GM12878 (cell line): ENCODE data around the gene WNT9A. TPM values are rescaled to one million over a fixed set of nuclear protein-coding genes. Genes with fewer than 3 reads are reported as not detected.

Source experiments
- ATF3 ChIP-seq: IDR thresholded peaks from 2 replicates; pipeline ENCODE4 v1.6.1; 2011; ENCODE audit warnings: low read depth, mild to moderate bottlenecking, low read length, moderate library complexity, borderline replicate concordance; ENCODE audit errors: extremely low read depth
- BHLHE40 ChIP-seq, 2 experiments: fragments of 450-650 bp in 1 of 2; IDR thresholded peaks; 2 replicates each; pipeline ENCODE4 v1.6.1; 2011 to 2017; ENCODE audit warnings: low read depth in 2 of 2, borderline replicate concordance in 1 of 2, improper control_type of control experiment in 1 of 2, low read length in 1 of 2, mild to moderate bottlenecking in 1 of 2
- ETV6 ChIP-seq, 2 experiments: fragments of 450-650 bp in 1 of 2; IDR thresholded peaks in 1 of 2; conservative IDR thresholded peaks in 1 of 2; 2 replicates each; pipeline ENCODE4 v1.6.1; 2014; ENCODE audit warnings: antibody characterized with exemption in 1 of 2, borderline replicate concordance in 1 of 2, low read depth in 1 of 2, mild to moderate bottlenecking in 1 of 2, moderate library complexity in 1 of 2
- EZH2 ChIP-seq: IDR thresholded peaks from 2 replicates; pipeline ENCODE4 v1.6.1; 2012; ENCODE audit warnings: low read depth, mild to moderate bottlenecking, control low read depth, inconsistent platforms, low read length, borderline replicate concordance; ENCODE audit not compliant: control insufficient read depth
- NFYA ChIP-seq: IDR thresholded peaks from 2 replicates; pipeline ENCODE4 v1.6.1; 2011; ENCODE audit warnings: low read depth, mild to moderate bottlenecking, low read length, improper control_type of control experiment, borderline replicate concordance
- SRF ChIP-seq, 2 experiments: IDR thresholded peaks; 2 replicates each; pipeline ENCODE4 v1.6.1; 2011; ENCODE audit warnings: low read depth in 2 of 2, low read length in 2 of 2, mild to moderate bottlenecking in 1 of 2, moderate library complexity in 1 of 2
- ZBTB33 ChIP-seq: fragments of 450-650 bp; IDR thresholded peaks from 2 replicates; pipeline ENCODE4 v1.6.1; 2017; ENCODE audit warnings: mild to moderate bottlenecking
- ZBTB40 ChIP-seq: fragments of 450-650 bp; IDR thresholded peaks from 2 replicates; pipeline ENCODE4 v1.6.1; 2016; ENCODE audit warnings: mild to moderate bottlenecking, moderate library complexity, borderline replicate concordance
- polyA plus RNA-seq, 11 experiments: library from polyadenylated mRNA; depleted of rRNA in 4 of 11; unstranded in 6 of 11; stranded (reverse) in 5 of 11; fragments of >200 nt; fragmentation: Nextera tagmentation in 4 of 11; fragmentation: Illumina TruSeq in 1 of 11; extraction: Ambion mirVana in 4 of 11; extraction: Trizol in 1 of 11; gene quantifications; 1 replicate in 1 of 11; 2 replicates in 10 of 11; pipeline versions ENCODE4 v1.2.1 to v1.2.3, GENCODE V29; 2011 to 2016; ENCODE audit warnings: inconsistent platforms in 2 of 11, missing spikeins in 2 of 11, low read depth in 1 of 11
- total RNA-seq, 4 experiments: library from RNA; depleted of rRNA in 3 of 4; stranded (reverse); fragments of >200 nt in 3 of 4; fragmentation: Illumina TruSeq in 1 of 4; extraction: Trizol in 1 of 4; gene quantifications; 2 replicates each; pipeline versions ENCODE4 v1.2.1 to v1.2.3, GENCODE V29; 2013 to 2021

Gene WNT9A
- total and polyA plus RNA-seq, 10 of the 15 experiments (the other 5 are each of a cell fraction or from before 2014, with no cell fraction given): not detected

- TF ChIP-seq BHLHE40 (IDR thresholded peaks at IDR 0.05; ENCODE audit: borderline replicate concordance in 1 of 2, low read depth in 2 of 2, low read length in 1 of 2): no peak
- no peak for TF ChIP-seq SRF (IDR thresholded peaks at IDR 0.05; ENCODE audit: low read depth in 2 of 2, low read length in 2 of 2)
- no peak for TF ChIP-seq ATF3
- TF ChIP-seq EZH2: no peak
- TF ChIP-seq ETV6 (conservative IDR thresholded peaks at IDR 0.05 in 1 of 2, IDR thresholded peaks at IDR 0.05 in 1 of 2; ENCODE audit: borderline replicate concordance in 1 of 2, low read depth in 1 of 2): no peak
- no peak for TF ChIP-seq NFYA
- no peak for TF ChIP-seq ZBTB33
- TF ChIP-seq ZBTB40: no peak
Observed at GRCh38 chr1:227949341-227949921, 1.7 kb upstream of the WNT9A start (continued).
